ENCODE results near the gene STAT3.

DNA sequence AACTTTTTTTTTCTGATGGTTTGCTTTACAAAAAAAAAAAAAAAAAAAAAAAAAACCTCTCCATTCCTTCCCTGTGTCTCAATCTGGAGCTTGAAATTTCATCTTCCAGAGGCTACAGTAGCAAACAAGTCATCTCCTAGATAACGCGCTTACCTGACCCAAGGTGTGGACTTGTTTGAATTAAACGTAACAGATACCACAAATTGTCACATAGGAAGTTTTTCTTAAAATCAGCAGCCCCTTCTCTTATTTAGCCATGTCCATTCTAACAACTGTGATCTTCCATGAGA, 114.0 kb downstream of the STAT3 start:
- TF ChIP-seq FOSB (CRISPR knock-in tag; IDR thresholded peaks at IDR 0.05) (no peak), POLR2A (IDR thresholded peaks at IDR 0.05; ENCODE audit: low read length) (no peak), RCOR1 (IDR thresholded peaks at IDR 0.05; ENCODE audit: low read depth, low read length) (no peak)
- TF ChIP-seq, protein P1, sequence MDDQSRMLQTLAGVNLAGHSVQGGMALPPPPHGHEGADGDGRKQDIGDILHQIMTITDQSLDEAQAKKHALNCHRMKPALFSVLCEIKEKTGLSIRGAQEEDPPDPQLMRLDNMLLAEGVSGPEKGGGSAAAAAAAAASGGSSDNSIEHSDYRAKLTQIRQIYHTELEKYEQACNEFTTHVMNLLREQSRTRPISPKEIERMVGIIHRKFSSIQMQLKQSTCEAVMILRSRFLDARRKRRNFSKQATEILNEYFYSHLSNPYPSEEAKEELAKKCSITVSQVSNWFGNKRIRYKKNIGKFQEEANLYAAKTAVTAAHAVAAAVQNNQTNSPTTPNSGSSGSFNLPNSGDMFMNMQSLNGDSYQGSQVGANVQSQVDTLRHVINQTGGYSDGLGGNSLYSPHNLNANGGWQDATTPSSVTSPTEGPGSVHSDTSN (IDR thresholded peaks at IDR 0.05) = no peak
